ENCODE data around the gene SPEG.

The SPEG gene

GRCh38 chr2:219426068-219426443 lies 8.6 kb upstream of the SPEG start:
- DNase-seq = no peak

- no peak for DNase-seq
These were observed 8.0 kb upstream of the SPEG start for GRCh38 chr2:219426534-219427136.

GRCh38 chr2:219428469-219428868 lies 6.2 kb upstream of the SPEG start:
- no peak for DNase-seq

GRCh38 chr2:219429958-219430606 lies 4.6 kb upstream of the SPEG start:
- DNase-seq = no peak

GRCh38 chr2:219430633-219431615 lies 3.7 kb upstream of the SPEG start:
- no peak for DNase-seq

GRCh38 chr2:219433666-219434467 lies 776 bp upstream of the SPEG start:
- DNase-seq = no peak

GRCh38 chr2:219434468-219434717 lies 250 bp upstream of the SPEG start:
- no peak for DNase-seq

GRCh38 chr2:219435701-219436100 lies 1.1 kb downstream of the SPEG start:
- DNase-seq = no peak

GRCh38 chr2:219436491-219436890 lies 1.8 kb downstream of the SPEG start:
- no peak for DNase-seq

- DNase-seq = no peak
These were observed 2.5 kb downstream of the SPEG start for GRCh38 chr2:219437141-219437540.

GRCh38 chr2:219437690-219438206 lies 3.1 kb downstream of the SPEG start:
- no peak for DNase-seq

GRCh38 chr2:219438453-219438852 lies 3.8 kb downstream of the SPEG start:
- DNase-seq = no peak

- DNase-seq = no peak
These were observed 4.9 kb downstream of the SPEG start for GRCh38 chr2:219439506-219439905.

- DNase-seq = no peak
These were observed 6.0 kb downstream of the SPEG start for GRCh38 chr2:219440388-219441256.

GRCh38 chr2:219441451-219442255 lies 7.0 kb downstream of the SPEG start:
- DNase-seq = peak; percentile 58

GRCh38 chr2:219442256-219443015 lies 7.8 kb downstream of the SPEG start:
- DNase-seq = peak; percentile 11

GRCh38 chr2:219443016-219443696 lies 8.5 kb downstream of the SPEG start:
- DNase-seq = no peak

- no peak for DNase-seq
These were observed 9.0 kb downstream of the SPEG start for GRCh38 chr2:219443697-219444023.

GRCh38 chr2:219444566-219445091 lies 10.0 kb downstream of the SPEG start:
- DNase-seq = no peak

GRCh38 chr2:219445220-219445640 lies 10.6 kb downstream of the SPEG start:
- DNase-seq = no peak
